HEK293T (cell line): ENCODE data around the gene CLEC20A.

Experiments used
- NFRKB ChIP-seq: fragments of 450-650 bp; IDR thresholded peaks from 2 replicates; pipeline ENCODE4 v1.6.1; 2016; ENCODE audit warnings: mild to moderate bottlenecking, moderate library complexity
- TARDBP ChIP-seq: fragments of 450-650 bp; IDR thresholded peaks from 2 replicates; pipeline ENCODE4 v1.6.1; 2016

DNA sequence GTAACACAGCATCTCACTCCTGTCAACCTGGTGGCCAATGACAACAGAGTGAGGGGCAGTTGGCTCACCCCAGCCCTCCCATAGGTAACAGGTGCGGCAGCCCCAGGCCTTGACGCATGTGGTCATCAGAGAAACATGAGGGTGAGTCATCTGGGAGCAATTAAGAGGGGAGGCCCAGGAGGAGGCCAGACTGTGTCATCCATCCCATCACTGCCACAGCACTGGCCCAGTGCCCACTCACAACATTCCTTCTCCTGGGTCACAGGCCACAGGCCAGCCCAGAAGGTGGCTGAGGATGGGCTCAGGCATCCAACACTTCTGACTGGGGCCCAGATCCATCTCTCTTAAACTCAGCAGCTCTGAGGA is 33.3 kb upstream of the CLEC20A start:
- TF ChIP-seq NFRKB (no peak), TARDBP (no peak)
